Loucy (cell line): ENCODE data around the gene DLG2.

Experiments used
- EZH2phosphoT487 ChIP-seq: fragments of 200-600 bp; IDR thresholded peaks from 2 replicates; pipeline ENCODE4 v1.6.1; 2018; ENCODE audit warnings: antibody characterized with exemption, mild to moderate bottlenecking, moderate library complexity, borderline replicate concordance
- TF ChIP-seq, protein P1 (sequence below): fragments of 200-600 bp; sonication (generic); conservative IDR thresholded peaks from 2 replicates; pipeline ENCODE4 v1.5.1; 2014; ENCODE audit warnings: mild to moderate bottlenecking, antibody characterized with exemption, low read length

DNA sequence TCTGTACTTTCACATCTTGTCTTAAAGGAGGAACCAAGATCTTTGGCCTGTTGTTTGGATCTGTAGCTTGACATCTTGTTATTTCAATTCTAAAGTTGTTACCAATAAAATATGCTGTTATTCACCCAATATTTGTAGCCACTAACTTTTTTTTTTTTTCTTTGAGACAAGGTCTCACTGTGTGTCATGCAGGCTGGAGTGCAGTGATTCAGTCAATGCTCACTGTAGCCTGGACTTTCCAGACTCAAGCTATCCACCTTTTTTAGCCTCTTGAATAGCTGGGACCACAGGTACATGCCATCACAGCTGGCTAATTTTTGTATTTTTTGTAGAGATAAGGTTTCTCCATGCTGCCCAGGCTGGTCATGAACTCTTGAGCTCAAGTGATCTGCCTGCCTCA, 769.4 kb downstream of the DLG2 start:
- TF ChIP-seq, protein P1, sequence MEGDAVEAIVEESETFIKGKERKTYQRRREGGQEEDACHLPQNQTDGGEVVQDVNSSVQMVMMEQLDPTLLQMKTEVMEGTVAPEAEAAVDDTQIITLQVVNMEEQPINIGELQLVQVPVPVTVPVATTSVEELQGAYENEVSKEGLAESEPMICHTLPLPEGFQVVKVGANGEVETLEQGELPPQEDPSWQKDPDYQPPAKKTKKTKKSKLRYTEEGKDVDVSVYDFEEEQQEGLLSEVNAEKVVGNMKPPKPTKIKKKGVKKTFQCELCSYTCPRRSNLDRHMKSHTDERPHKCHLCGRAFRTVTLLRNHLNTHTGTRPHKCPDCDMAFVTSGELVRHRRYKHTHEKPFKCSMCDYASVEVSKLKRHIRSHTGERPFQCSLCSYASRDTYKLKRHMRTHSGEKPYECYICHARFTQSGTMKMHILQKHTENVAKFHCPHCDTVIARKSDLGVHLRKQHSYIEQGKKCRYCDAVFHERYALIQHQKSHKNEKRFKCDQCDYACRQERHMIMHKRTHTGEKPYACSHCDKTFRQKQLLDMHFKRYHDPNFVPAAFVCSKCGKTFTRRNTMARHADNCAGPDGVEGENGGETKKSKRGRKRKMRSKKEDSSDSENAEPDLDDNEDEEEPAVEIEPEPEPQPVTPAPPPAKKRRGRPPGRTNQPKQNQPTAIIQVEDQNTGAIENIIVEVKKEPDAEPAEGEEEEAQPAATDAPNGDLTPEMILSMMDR = no peak
- TF ChIP-seq EZH2phosphoT487 = no peak
